Measurements from ENCODE around the gene LRRC3C. TPM values are rescaled to one million over a fixed set of nuclear protein-coding genes. Genes with fewer than 3 reads are reported as not detected.
A peak's percentile ranks its signal among the peaks of the same experiment; 100 is the strongest.

LRRC3C gene
- polyA plus RNA-seq, 3 donors: not detected

DNA sequence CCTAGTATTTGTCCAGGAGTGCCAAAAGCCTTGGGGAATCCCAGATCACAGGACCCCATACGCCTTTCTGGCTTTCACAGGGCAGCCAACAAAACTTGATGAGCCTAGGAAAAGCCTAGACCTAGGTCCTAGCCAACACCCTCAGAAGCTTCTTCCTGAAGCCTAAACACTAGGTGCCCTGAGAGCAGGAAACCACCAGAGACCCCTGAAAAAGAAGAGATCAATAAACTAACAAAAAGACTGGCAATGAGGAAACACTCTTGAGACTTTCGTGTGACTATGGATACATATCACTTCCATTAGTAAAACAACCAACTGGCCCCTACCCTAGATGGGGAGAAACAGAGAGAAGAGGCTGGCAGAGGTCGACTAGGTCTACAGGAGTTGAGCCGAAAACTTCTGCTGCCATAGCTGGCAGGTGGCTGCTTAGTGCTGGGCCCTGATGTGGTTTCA, 1.4 kb upstream of the LRRC3C start:
- Mint-ChIP-seq H3K27me3 (ENCODE audit: low read depth in 3 of 3) (peaks cover 0 to 2% (median 0%) of the 10 kb centered on the region in 3 donors), H3K36me3 (peaks cover 22 to 29% of the 10 kb centered on the region in 2 donors), H3K4me3 (peak overlapping the region; percentile 92 to 99), H3K27ac (peak overlapping the region in 3 of 7 donors; percentile 37 to 57 (median 49)), H3K4me1 (peaks cover 62% of the 10 kb centered on the region), H3K9me3 (peaks cover 0 to 2% (median 0%) of the 10 kb centered on the region in 7 donors)
- intact Hi-C loops (cut with micrococcal nuclease): loop anchor here (2.0 to 10.0 kb wide), 2 partner anchors 55 to 59 kb away; partner anchors contain the start of gene PSMD3 (in 2 of the 2)
- TF ChIP-seq CTCF (IDR thresholded peaks at IDR 0.05): no peak
- Histone ChIP-seq H3K79me2 (ENCODE audit: insufficient read depth, low read length) (peaks cover 31% of the 10 kb centered on the region), H3K27ac (ENCODE audit: low read depth in 1 of 2, low read length in 2 of 2) (no peak overlapping the region), H3K4me2 (replicated peaks; ENCODE audit: extremely low read depth, low read length, poor library complexity, severe bottlenecking) (peak overlapping the region; percentile 97), H3K9me3 (replicated peaks in 1 of 2; ENCODE audit: control insufficient read depth in 1 of 2, insufficient read depth in 1 of 2, low read length in 2 of 2) (no peaks in the 10 kb centered on the region), H3K4me3 (replicated peaks in 1 of 3; ENCODE audit: low read depth in 2 of 3, low read length in 3 of 3) (peak overlapping the region in 1 of 3 experiments; percentile 97), H3K27me3 (ENCODE audit: control insufficient read depth in 2 of 2, insufficient read depth in 2 of 2, low read length in 2 of 2) (no peaks in the 10 kb centered on the region), H3K9ac (ENCODE audit: insufficient read depth, low read length, poor library complexity, severe bottlenecking) (peak overlapping the region; percentile 79), H4K20me1 (ENCODE audit: insufficient read depth, low read length) (peaks cover 11% of the 10 kb centered on the region), H3K36me3 (replicated peaks in 1 of 2; ENCODE audit: control insufficient read depth in 1 of 2, insufficient read depth in 2 of 2, low read length in 2 of 2) (peaks cover 18 to 32% of the 10 kb centered on the region in 2 donors), H2AFZ (ENCODE audit: insufficient read depth, low read depth, low read length, poor library complexity, severe bottlenecking) (peak overlapping the region; percentile 99), H3K4me1 (ENCODE audit: control insufficient read depth in 1 of 2, insufficient read depth in 2 of 2, low read length in 2 of 2) (peaks cover 47 to 69% of the 10 kb centered on the region in 2 donors)
- 42% methylated on average over 3 of the region's 4 CpGs for WGBS (ENCODE audit: insufficient coverage)
- no peak for DNase-seq

DNA sequence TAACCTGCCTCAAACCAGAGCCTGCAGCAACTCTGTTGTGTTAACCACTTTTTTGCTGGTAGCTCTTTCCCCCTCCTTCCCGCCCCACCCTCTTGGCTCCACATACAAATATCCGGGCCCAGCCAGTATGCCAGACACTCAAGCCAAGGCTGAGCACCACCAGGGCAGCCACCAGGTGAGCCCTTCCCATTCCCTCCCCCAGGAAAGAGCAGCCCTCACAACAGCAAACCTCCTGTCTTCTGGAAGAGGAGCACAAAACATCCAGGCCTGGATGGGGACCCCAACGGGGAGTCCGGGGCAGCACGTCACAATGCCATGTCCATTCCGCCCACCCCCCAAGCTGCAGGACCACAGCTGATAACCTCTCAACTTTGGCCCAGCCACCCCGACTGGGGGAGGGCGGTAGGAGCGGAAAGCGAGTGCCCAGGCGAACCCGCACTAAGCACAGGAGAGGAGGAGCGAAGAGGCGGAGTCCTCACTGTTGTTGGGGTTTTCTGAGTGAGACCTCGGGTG, 888 bp upstream of the LRRC3C start:
- intact Hi-C loops (cut with micrococcal nuclease): loop anchor here (2.0 to 10.0 kb wide), 2 partner anchors 54 to 58 kb away; partner anchors contain the start of gene PSMD3 (in 2 of the 2)
- Histone ChIP-seq H3K27me3 (ENCODE audit: control insufficient read depth in 2 of 2, insufficient read depth in 2 of 2, low read length in 2 of 2) (no peaks in the 10 kb centered on the region), H3K36me3 (replicated peaks in 1 of 2; ENCODE audit: control insufficient read depth in 1 of 2, insufficient read depth in 2 of 2, low read length in 2 of 2) (peaks cover 18 to 27% of the 10 kb centered on the region in 2 donors), H3K4me3 (replicated peaks in 1 of 3; ENCODE audit: low read depth in 2 of 3, low read length in 3 of 3) (peak overlapping the region; percentile 71 to 97 (median 87)), H4K20me1 (ENCODE audit: insufficient read depth, low read length) (peaks cover 11% of the 10 kb centered on the region), H3K9me3 (replicated peaks in 1 of 2; ENCODE audit: control insufficient read depth in 1 of 2, insufficient read depth in 1 of 2, low read length in 2 of 2) (no peaks in the 10 kb centered on the region), H3K27ac (ENCODE audit: low read depth in 1 of 2, low read length in 2 of 2) (peak overlapping the region in 1 of 2 donors; percentile 80), H3K4me1 (ENCODE audit: control insufficient read depth in 1 of 2, insufficient read depth in 2 of 2, low read length in 2 of 2) (peaks cover 42 to 64% of the 10 kb centered on the region in 2 donors), H3K79me2 (ENCODE audit: insufficient read depth, low read length) (peaks cover 31% of the 10 kb centered on the region), H3K4me2 (replicated peaks; ENCODE audit: extremely low read depth, low read length, poor library complexity, severe bottlenecking) (peak overlapping the region; percentile 97), H3K9ac (ENCODE audit: insufficient read depth, low read length, poor library complexity, severe bottlenecking) (peak overlapping the region; percentile 79), H2AFZ (ENCODE audit: insufficient read depth, low read depth, low read length, poor library complexity, severe bottlenecking) (peak overlapping the region; percentile 99)
- TF ChIP-seq CTCF (IDR thresholded peaks at IDR 0.05): no peak
- Mint-ChIP-seq H3K4me3 (peak overlapping the region; percentile 92 to 99), H3K27ac (peak overlapping the region; percentile 30 to 82 (median 43)), H3K9me3 (peaks cover 0 to 2% (median 0%) of the 10 kb centered on the region in 7 donors), H3K4me1 (peaks cover 57% of the 10 kb centered on the region), H3K27me3 (ENCODE audit: low read depth in 3 of 3) (peaks cover 0 to 2% (median 0%) of the 10 kb centered on the region in 3 donors), H3K36me3 (peaks cover 19 to 24% of the 10 kb centered on the region in 2 donors)
- WGBS (ENCODE audit: insufficient coverage): 7% methylated on average over 7 of the region's 15 CpGs
- DNase-seq: no peak
